ENCODE measurements around the gene RBM12. TPM values are rescaled to one million over a fixed set of nuclear protein-coding genes. Genes with fewer than 3 reads are reported as not detected.

Gene RBM12
- total and polyA plus RNA-seq, 2 of the 4 experiments (the other 2 are of a cell fraction), result 44.7 to 65.8 TPM

Small RNA genes within 50 kb of the gene (microRNA-seq; reads per million reads assigned to microRNA genes)
- not detected for gene RNU6-759P (ENCODE audit: insufficient read depth, insufficient read length)

Small RNA genes within 50 kb of the gene (small RNA-seq; reads per million reads assigned to genes)
- 0 to 1.8 (median 0) reads per million in 5 experiments for gene RNU6-759P

Other genes starting within 250 kb of the RBM12 start
- 27.5 and 32.6 TPM in 2 replicates for gene GDF5, start 226.7 kb downstream of the RBM12 start, total RNA-seq (2012; rRNA removed)
- 24.6 and 28.2 TPM in 2 replicates for gene GDF5, start 226.7 kb downstream of the RBM12 start, polyA plus RNA-seq (2012; rRNA removed)
- 35.1 and 38.3 TPM in 2 replicates for gene CEP250, start 209.3 kb downstream of the RBM12 start, total RNA-seq (2012; rRNA removed)
- gene CEP250, start 209.3 kb downstream of the RBM12 start, polyA plus RNA-seq (2012; rRNA removed), result 22.7 and 23.9 TPM in 2 replicates
- gene C20orf173, start 135.2 kb downstream of the RBM12 start, total RNA-seq (2012; rRNA removed), result not detected in 2 replicates
- not detected in 2 replicates for gene C20orf173, start 135.2 kb downstream of the RBM12 start, polyA plus RNA-seq (2012; rRNA removed)
- 438 and 487 TPM in 2 replicates for gene ERGIC3, start 122.8 kb downstream of the RBM12 start, total RNA-seq (2012; rRNA removed)
- 434 and 437 TPM in 2 replicates for gene ERGIC3, start 122.8 kb downstream of the RBM12 start, polyA plus RNA-seq (2012; rRNA removed)
- 1.8 and 1.9 TPM in 2 replicates for gene SPAG4, start 49.1 kb downstream of the RBM12 start, total RNA-seq (2012; rRNA removed)
- gene SPAG4, start 49.1 kb downstream of the RBM12 start, polyA plus RNA-seq (2012; rRNA removed), result 5.5 and 5.8 TPM in 2 replicates
- 141 and 163 TPM in 2 replicates for gene CPNE1, start within 50 bp of the RBM12 start, total RNA-seq (2012; rRNA removed)
- gene CPNE1, start within 50 bp of the RBM12 start, polyA plus RNA-seq (2012; rRNA removed), result 165 and 189 TPM in 2 replicates
- 11.4 and 16.5 TPM in 2 replicates for gene NFS1, start 34.5 kb upstream of the RBM12 start, total RNA-seq (2012; rRNA removed)
- gene NFS1, start 34.5 kb upstream of the RBM12 start, polyA plus RNA-seq (2012; rRNA removed), result 31.4 and 35.6 TPM in 2 replicates
- gene ROMO1, start 34.5 kb upstream of the RBM12 start, total RNA-seq (2012; rRNA removed), result 223 and 397 TPM in 2 replicates
- 555 and 601 TPM in 2 replicates for gene ROMO1, start 34.5 kb upstream of the RBM12 start, polyA plus RNA-seq (2012; rRNA removed)
- gene RBM39, start 77.4 kb upstream of the RBM12 start, total RNA-seq (2012; rRNA removed), result 166 and 280 TPM in 2 replicates
- gene RBM39, start 77.4 kb upstream of the RBM12 start, polyA plus RNA-seq (2012; rRNA removed), result 74.3 and 106 TPM in 2 replicates
- 22.0 and 30.3 TPM in 2 replicates for gene PHF20, start 107.1 kb upstream of the RBM12 start, total RNA-seq (2012; rRNA removed)
- 22.5 and 23.6 TPM in 2 replicates for gene PHF20, start 107.1 kb upstream of the RBM12 start, polyA plus RNA-seq (2012; rRNA removed)

Data from IMR-90 (cell line).